Measurements from ENCODE around the gene TRPV4.

The TRPV4 gene

GRCh38 chr12:109804820-109805761, 28.1 kb downstream of the TRPV4 start:
- DNase-seq (ENCODE audit: low spot score) = peak; percentile 91

- no peak for DNase-seq (ENCODE audit: low spot score)
These were observed 29.5 kb downstream of the TRPV4 start for GRCh38 chr12:109803678-109804077.

GRCh38 chr12:109802828-109803227, 30.4 kb downstream of the TRPV4 start:
- no peak for DNase-seq (ENCODE audit: low spot score)

- no peak for DNase-seq (ENCODE audit: low spot score)
These were observed 32.7 kb downstream of the TRPV4 start for GRCh38 chr12:109800536-109800935.

GRCh38 chr12:109798691-109799090, 34.5 kb downstream of the TRPV4 start:
- DNase-seq (ENCODE audit: low spot score) = no peak

GRCh38 chr12:109797905-109798669, 35.1 kb downstream of the TRPV4 start:
- no peak for DNase-seq (ENCODE audit: low spot score)

GRCh38 chr12:109796057-109796456, 37.1 kb downstream of the TRPV4 start:
- DNase-seq (ENCODE audit: low spot score) = no peak

- DNase-seq (ENCODE audit: low spot score) = peak; percentile 56
These were observed 38.2 kb downstream of the TRPV4 start for GRCh38 chr12:109795023-109795422.

- no peak for DNase-seq (ENCODE audit: low spot score)
These were observed 39.2 kb downstream of the TRPV4 start for GRCh38 chr12:109793826-109794501.

GRCh38 chr12:109793411-109793810, 39.8 kb downstream of the TRPV4 start:
- no peak for DNase-seq (ENCODE audit: low spot score)

- DNase-seq (ENCODE audit: low spot score) = no peak
These were observed 40.2 kb downstream of the TRPV4 start for GRCh38 chr12:109792992-109793391.

- no peak for DNase-seq (ENCODE audit: low spot score)
These were observed 43.6 kb downstream of the TRPV4 start for GRCh38 chr12:109789526-109790048.

- no peak for DNase-seq (ENCODE audit: low spot score)
These were observed 46.4 kb downstream of the TRPV4 start for GRCh38 chr12:109786799-109787198.

GRCh38 chr12:109785854-109786253, 47.3 kb downstream of the TRPV4 start:
- DNase-seq (ENCODE audit: low spot score) = no peak

- DNase-seq (ENCODE audit: low spot score) = no peak
These were observed 49.3 kb downstream of the TRPV4 start for GRCh38 chr12:109783965-109784244.

GRCh38 chr12:109783135-109783964, 49.8 kb downstream of the TRPV4 start:
- DNase-seq (ENCODE audit: low spot score) = no peak

- no peak for DNase-seq (ENCODE audit: low spot score)
These were observed 50.9 kb downstream of the TRPV4 start for GRCh38 chr12:109782326-109782703.

GRCh38 chr12:109781668-109782325, 51.4 kb downstream of the TRPV4 start:
- DNase-seq (ENCODE audit: low spot score) = no peak

GRCh38 chr12:109779382-109779781, 53.8 kb downstream of the TRPV4 start:
- DNase-seq (ENCODE audit: low spot score) = no peak

GRCh38 chr12:109778684-109779083, 54.5 kb downstream of the TRPV4 start:
- DNase-seq (ENCODE audit: low spot score) = no peak

GRCh38 chr12:109777544-109777943, 55.7 kb downstream of the TRPV4 start:
- peak; percentile 70 for DNase-seq (ENCODE audit: low spot score)
